Kidney capillary endothelial cell (primary cell): ENCODE measurements around the gene NKX6-2.
"Not testable (repeated sequence)": the region's sequence is repeated elsewhere in the genome, so short reads cannot be mapped to it uniquely, and the experiment has no call there.

ENCODE experiments used
- DNase-seq: peaks from one replicate; pipeline ENCODE4 v3.0.0-alpha.2; 2018; ENCODE audit warnings: low spot score

NKX6-2 gene

DNA sequence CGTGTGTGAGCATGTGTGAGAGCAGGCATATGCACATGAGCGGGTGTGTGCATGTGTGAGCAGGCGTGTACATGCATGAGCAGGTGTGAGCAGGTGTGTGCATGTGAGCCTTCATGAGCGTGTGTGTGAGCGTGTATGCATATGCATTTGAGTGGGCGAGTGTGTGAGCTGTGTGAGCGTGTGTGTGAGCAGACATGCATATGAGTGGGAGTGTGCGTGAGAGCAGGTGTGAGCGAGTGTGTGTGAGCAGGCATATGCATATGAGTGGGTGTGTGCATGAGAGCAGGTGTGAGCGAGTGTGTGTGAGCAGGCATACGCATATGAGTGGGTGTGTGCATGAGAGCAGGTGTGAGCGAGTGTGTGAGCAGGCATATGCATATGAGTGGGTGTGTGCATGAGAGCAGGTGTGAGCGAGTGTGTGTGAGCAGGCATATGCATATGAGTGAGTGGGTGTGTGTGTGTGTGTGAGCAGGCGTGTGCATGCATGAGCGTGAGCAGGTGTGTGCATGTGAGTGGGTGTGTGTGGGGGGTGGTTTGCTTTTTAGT lies 30.7 kb downstream of the NKX6-2 start:
- no peak for DNase-seq

DNA sequence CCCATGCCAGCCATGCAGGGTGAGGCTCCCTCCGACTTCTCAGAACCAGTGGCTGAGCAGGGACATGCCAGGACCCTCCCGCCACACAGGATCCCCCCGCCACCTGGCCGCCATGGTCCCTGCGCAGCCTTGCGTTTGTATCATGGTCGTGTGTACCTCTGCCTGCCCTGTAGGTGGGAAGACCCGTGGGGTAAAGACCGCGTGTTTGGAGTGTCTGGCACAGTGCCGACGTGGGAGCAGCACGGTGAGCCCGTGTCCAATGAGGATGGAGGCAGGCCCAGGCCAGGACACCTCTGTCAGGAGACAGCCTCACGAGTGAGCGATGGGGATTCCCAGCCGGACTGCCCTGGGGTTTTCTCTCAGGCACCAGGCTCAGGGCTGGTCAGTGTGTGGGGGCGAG lies 31.9 kb downstream of the NKX6-2 start:
- DNase-seq, result no peak

DNA sequence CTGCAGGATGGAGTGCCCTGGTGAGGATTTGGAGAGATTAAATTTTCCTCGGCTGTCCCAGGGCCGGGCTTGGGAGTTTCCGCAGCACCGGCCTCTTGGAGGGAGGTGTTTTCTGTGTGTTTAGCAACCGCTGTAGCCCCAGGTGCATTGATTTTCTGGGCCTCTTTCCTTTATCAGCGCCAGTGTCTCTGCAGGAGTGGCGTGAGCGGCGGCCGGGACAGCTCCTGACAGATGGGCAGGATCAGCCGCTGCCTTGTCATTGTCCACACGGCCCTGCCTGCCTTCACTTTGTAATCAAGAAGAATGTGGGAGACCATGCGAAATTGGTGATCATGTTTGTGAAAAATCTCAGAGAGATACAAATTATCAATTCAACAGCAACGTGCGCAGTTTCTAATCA lies 32.4 kb downstream of the NKX6-2 start:
- no peak for DNase-seq

DNA sequence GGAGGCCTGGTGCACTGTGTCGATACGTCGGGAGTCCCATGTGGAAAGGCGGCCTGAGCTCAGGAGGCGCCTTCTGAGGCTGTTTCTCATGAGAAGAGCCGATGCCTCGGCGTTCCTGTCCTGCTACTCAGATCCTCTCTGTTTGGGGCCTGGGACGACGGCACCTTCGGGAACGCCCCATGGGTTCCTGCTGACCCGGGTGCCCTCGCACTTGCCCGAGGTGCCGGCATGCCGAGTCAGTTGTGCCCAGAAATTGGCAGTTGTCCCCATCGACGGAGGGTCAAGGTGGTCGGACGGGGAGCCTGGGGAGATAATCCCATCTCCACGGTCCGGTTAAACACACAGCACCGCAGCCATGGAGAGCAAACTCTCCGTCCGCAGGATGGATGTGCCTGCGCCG lies 33.0 kb downstream of the NKX6-2 start:
- no peak for DNase-seq

DNA sequence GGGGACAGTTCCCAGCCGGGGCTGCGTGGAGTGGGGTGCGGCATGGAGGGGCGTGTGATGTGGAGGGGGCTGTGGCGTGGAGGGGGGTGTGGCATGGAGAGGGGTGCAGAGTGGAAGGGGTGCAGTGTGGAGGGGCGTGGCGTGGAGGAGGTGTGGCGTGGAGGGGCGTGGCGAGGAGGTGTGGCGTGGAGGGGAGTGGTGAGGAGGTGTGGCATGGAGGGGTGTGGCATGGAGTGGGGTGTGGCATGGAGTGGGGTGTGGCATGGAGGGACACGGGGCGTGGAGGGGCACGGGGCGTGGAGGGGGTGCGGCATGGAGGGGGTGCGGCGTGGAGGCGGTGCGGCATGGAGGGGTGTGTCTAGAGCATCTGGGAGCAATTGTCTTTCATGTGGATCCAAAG lies 33.6 kb downstream of the NKX6-2 start:
- DNase-seq, result no peak

DNA sequence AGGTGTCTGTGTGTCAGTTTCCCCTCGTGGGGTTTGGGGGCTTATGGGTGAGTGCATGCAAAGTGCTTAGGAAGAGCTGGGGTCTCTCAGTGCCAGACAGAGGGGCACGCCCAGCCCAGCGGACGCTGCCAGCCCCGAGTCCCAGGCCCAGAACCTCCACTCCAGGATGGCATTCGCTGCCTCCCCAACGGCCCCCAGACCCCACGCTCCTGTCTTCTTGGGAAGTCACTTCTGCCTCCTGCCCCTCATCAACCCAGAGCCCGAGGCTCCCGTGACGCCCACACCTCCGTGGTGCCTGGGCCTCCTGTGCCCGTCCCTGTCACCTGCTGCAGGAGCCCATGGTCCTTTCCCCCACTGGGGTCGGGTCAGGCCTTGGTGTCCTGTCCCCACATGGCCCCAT lies 35.0 kb downstream of the NKX6-2 start:
- no peak for DNase-seq

DNA sequence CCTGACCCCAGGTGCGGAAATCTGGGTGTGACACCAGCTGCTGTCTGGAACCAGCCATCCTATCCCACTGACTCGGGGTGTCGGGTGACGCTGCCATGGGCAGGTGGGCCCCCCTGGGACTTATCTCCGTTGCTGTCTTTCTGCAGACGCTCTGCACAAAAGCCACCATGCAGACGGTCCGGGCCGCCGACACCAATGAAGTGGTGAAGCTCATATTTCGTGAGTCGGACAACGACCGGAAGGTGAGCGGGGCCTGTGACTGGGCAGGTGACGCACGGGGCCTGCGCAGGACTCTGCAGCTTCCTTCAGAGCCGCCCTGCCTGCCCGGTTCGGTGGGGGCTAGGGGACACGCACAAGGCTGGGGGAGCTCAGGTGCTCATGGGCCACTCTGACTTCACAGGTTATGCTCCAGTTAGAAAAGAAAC lies 36.6 kb downstream of the NKX6-2 start:
- DNase-seq, result no peak

DNA sequence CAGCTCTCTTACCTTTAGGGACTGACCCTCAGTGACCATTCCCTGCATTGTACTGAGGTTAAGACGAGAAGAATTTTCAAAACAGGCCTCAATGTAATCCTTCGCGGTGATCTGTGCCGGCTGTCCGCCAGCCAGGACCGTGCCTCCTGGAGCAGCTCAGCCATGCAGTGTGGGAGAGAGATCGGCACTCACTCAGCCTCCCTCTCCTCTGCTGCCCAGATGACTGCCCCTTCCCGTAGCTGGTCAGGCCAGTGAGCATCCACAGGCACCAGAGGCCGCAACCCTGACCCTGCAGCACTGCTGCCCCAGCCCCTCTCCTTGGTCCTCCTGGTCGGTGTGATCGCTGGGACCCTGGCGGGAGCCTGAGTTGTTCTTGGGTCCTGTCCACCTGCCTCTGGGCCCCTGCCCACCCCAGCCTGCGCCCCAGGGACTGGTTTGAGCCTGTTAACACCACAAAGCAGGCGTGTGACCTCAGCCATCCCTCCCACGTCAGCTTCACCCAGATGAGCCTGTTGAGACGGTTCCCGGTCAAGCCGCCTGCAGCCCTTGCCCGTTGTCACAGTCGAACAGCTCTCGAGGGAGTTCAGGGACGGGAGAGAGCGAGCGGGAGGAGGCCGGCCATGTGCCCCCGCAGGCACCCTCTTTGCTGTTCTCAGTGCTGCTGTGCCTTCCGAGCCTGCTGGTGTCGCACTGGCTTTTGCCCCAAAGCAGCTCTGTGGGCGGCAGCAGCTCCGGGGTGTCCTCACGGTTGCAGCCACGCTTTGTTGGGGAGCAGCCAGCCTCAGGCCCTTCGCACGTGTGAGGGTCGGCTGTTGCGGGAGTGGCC lies 37.2 kb downstream of the NKX6-2 start:
- DNase-seq, result no peak

DNA sequence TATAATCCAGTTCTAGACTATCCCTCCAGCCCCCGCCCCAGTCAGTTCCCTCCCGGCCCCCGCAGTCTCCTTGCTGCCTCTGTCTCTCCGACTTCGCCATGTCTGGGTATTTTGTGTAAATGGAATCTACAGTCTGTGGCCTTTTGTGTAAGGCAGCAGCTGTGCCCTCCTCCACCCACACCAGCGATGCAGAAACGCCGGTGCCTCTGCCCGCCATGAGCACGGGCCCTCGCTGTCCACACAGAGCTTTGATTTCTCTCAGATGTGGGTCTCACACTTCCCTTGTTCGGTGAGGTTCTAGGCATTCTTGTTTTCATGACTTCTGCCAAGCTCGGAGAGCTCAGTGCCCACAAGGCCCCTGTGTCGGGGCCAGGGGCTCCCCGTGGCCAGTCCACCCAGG lies 37.8 kb downstream of the NKX6-2 start:
- DNase-seq, result no peak

DNA sequence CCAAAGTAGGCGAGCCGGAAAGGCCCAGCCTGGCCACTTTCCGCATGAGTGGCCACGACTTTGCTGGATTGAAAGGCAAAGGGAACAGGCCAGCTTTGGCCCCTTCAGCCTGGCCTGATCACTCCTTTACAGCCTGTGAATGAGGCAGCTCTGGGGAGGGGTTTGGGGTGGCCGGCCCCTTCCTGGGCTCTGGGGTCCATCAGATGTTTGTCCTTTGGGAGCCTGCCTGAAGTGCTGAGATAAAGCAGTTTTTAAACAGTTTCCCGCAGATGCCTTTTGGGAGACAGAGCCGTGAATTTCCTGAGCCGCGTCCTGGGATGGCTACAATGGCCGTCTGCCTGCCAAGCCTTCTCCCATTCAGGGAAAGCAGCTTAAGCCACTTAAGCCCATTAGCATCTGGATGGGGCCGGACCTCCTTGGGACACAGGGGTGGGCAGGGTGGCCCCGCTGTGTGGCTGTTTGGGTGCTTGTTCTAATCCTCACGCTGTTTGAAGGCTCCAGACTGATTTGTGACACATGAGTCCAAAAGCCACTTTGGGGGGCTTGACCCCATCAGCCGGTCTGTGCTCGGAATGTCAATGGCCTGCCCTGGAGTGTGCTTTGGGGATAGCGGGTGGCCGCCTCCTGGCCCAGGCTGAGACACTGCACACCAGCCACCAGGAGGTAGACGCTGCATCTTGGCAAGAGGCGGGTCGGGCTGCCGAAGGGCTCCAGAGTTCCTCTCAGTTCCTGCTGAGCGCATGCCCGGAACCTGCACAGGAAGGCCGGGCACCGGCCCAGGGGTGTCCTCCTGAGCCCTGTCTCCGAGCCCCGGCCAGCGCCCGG lies 38.9 kb downstream of the NKX6-2 start:
- no peak for DNase-seq

DNA sequence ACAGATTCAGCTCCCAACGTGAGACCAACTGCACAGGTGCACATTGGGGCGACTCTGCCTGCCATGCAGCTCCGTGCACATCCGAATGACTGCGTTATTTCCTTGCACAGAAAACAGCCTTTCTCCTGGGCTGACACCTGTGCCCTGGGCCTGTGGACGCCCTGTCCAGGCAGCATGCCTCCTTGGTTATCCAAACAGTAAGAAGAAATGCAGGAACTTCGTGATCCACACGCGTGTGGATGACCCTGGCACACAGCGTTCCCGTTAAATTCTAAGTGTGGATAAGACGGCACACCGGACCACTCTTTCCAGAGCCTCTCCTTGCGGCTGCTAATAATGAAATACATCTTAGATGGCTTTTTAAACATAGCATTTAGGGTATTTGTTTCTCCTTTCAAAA lies 39.6 kb downstream of the NKX6-2 start:
- no peak for DNase-seq

DNA sequence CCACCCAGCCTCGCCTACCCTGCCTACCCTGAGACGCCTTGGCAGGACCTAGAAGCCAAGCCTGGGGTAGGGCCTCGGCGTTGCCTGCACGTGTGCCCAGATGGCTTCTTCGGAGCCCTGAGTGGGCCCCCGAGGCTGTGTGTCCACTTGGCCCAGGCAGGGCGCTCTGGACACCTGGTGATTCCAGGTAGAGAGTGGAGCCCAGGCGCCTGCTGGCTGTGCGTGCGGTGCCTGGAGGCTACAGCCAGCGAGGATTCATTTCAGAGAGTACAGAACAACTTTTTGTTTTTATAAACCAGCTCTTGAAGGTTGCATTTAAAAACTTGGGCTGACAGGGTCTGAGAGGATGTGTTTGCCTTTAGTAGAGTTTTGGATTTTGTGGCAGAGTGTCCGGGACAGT lies 40.0 kb downstream of the NKX6-2 start:
- no peak for DNase-seq

DNA sequence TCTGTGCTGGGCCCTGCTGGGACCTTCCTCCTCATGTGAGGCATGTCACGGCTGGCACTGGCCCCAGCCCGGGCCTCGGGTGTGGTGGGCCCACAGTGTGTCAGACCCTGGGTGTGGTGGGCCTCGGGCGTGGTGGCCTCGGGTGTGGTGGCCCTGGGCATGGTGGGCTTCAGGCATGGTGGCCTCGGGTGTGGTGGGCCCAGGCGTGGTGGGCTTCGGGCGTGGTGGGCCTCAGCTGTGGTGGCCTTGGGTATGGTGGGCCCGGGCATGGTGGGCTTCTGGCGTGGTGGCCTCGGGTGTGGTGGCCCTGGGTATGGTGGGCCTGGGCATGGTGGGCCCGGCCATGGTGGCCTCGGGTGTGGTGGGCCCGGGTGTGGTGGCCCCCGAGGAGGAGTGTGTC lies 40.4 kb downstream of the NKX6-2 start:
- no peak for DNase-seq

DNA sequence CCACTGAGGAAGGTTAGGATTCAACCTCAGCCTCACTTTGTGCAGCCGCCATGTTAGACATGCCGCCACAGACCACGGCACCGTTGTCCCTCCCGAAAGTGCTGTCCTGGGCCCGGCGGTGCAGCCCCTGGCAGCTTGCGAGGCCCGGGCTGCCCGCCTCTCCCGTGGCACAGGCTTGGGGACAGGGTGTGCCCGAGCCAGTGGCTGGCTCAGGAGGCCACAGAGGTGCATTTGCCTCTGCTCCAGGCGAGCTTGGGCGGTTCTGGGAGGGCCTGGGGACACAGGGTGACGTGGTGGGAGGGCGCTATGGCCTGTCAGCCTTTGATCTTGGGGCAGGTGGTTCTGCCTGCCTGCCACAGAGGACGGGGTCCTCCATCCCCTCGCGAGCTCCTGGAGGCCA lies 41.1 kb downstream of the NKX6-2 start:
- DNase-seq, result no peak

DNA sequence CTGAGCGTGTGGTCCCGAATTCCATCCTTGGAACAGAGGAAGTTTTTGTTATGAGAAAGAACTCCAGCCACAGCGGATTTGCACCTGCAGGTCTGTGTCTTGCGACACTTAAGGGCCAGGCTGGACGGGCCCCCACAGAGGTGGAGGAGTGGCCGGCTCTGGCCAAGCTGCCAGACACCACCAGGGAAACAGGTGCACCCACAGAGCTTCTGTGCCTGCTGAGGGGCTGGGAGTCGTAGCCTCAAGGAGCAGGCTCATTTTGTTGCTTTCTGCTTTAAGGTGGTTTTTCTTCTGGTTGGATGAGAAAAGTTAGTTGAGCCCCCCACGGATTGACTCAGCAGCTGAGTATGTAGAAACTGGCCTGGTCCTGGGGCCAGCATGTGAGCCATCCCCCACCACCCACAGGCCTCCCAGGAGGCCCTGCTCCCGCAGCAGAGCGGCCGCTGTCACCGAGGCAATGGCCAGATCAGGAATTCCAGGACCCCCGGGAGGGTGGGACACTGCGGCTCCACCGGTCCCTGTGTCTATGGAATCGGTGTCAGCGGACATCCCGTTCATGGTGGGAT lies 41.9 kb downstream of the NKX6-2 start:
- no peak for DNase-seq

DNA sequence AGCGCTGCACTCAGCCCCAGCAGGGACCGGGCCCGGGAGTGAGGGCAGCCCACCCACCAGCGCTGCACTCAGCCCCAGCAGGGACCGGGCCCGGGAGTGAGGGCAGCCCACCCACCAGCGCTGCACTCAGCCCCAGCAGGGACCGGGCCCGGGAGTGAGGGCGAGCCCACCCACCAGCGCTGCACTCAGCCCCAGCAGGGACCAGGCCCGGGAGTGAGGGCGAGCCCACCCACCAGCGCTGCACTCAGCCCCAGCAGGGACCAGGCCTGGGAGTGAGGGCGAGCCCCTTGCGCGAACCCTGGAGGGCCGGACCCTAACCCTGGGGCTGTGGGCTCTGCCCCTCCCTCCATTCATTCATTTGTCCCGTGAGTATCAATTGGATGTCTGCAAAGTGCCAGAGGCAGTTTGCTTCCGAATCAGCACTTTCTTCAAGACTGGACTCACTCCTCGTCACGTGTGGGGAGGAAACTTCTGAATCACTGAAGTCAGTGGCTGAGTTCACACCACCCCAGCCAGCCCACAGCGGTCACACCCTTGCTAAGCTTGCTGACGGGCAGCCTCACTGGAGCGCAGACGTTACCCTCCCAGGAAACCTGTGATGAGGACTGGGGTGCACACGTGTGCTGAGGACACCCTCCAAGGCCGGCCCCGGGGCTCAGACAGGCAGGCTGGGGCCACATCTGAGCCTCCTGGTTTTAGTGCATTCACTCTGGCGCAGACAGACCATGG lies 42.6 kb downstream of the NKX6-2 start:
- DNase-seq, result not testable (repeated sequence)

DNA sequence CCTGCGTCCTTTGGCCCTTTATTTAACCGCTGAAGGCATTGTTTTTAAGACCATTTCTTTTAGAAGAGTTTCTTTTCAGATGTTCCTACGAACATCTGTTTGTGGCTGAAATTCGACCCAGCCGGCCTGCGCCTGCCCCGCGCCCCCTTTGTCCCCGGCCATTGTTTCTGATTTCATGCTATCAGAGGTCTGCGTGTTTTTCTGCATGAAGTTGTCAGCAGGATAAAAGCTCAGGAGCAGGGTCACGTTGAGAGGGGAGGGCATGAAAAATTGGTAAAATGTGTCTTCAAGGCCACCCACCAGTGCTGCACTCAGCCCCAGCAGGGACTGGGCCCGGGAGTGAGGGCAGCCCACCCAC lies 43.1 kb downstream of the NKX6-2 start:
- DNase-seq, result no peak

DNA sequence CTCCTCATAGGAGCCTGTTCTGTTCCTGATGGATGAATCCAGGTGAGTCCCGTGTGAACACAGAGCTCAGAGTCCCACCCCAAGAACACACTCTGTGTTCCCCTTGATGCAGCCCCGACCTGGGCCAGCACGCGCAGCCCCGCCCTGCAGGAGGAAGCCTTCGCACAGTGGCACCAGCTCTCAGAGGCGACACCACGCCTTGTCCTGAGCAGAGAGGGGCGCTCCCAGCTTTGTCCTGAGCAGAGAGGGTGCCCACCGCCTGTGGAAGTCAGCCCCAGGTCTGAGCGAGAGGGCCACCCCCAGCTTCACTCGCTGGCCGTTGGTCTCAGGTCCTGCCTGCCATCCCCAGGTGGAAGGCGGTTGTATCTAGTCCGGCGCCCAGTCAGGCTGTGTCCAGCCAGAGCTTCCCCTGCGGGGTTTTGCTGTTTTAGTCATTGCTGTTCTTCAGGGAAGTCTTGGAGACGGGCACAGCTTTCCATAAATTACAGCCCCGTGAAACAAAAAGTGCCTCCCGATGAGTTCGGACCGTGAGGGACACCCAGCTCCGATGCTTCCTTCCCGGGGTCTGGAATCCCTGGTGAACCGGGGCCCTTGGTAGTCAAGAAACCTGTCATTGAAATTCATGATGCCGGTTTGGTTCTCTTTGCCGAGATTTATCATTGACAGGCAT lies 43.6 kb downstream of the NKX6-2 start:
- no peak for DNase-seq

DNA sequence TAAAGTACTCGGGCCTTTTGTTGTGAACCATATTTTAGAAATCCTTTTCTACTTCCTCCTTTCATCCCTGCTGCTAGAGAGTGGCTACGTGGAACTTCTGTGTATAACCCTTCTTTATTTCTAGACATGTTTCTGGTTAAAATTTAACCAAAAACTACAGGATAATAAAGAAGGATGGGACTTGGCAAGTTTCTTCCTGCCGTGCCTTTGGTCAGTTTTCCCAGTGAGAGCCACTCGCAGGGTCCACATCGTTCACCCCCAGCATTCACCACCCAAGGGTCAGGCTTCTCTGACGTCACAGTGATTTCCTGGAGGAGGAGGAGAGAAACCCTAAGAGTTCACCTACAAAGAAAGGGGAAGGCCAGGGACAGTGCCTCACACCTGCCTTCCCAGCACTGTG lies 45.4 kb downstream of the NKX6-2 start:
- no peak for DNase-seq

DNA sequence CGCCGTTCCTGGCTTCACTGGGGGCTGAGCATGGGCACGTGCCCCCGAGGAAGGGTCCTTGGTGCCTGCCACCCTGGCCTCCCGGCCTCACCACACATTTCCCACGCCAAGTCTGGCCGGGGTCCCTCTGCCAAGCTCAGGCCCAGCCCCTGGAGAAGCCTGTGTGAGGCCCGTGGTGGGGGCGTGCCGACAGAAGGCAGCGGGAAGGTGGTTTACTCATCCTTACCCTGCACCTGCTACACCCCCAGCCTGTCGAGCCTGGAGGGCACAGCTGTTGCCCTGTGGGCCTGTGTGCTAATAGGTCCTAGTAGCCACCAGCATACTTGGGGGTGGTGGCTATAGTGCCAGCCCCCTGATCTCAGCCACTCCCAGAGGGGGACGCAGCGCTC lies 46.7 kb downstream of the NKX6-2 start:
- DNase-seq, result no peak

DNA sequence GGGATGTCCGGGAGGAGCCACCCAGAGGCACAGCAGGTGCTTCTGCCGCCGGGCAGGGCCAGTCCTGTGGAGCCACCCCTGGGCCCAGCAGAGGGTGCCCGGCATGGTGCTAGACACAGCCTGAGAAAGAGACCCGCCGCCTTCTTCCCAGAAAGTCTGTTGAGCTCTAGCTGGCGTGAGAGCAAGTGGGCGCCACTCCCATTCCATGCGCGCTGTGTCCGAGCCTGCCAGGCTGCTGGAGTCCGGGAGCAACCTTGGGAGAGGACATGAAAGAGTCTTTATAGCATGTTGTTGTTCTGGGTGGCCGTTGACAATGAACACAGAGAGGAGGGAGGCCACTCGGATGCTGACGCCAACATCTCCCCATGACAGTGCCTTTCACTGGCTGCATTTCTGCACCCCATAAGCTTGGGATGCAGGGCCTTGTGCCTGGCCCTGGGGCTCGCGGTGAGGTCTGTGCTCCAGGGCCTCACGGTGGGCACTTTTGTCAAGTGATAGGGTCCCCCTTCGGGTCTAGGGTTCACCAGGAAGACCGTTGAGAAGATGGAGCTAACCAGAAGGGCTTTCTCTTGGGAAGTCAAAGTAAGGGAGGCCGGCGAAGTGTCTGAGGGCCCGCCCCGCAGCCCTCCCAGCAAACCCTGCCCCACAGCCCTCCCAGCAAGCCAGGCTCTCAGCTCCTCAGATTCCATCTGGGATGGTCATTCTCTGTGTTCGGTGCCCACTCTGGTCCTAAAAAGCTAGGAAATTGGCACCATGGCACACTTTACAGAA lies 47.3 kb downstream of the NKX6-2 start:
- no peak for DNase-seq
